Skeletal muscle satellite cell (primary cell): ENCODE measurements around the gene CYTH3.
"Not testable (repeated sequence)": the region's sequence is repeated elsewhere in the genome, so short reads cannot be mapped to it uniquely, and the experiment has no call there.

ENCODE experiments used
- H3K27me3 ChIP-seq: 2 replicates; pipeline ENCODE4 v1.7.0; 2013; ENCODE audit warnings: low read length; ENCODE audit not compliant: control insufficient read depth, insufficient read depth
- H3K36me3 ChIP-seq: 2 replicates; pipeline ENCODE4 v1.7.0; 2013; ENCODE audit warnings: mild to moderate bottlenecking, control low read depth, low read length; ENCODE audit not compliant: insufficient read depth
- H3K4me1 ChIP-seq: 2 replicates; pipeline ENCODE4 v1.7.0; 2013; ENCODE audit warnings: low read length; ENCODE audit not compliant: control insufficient read depth, insufficient read depth
- H3K4me2 ChIP-seq: 2 replicates; pipeline ENCODE4 v1.7.0; 2013; ENCODE audit warnings: mild to moderate bottlenecking, low read length
- H3K4me3 ChIP-seq: 2 replicates; pipeline ENCODE4 v1.7.0; 2013; ENCODE audit warnings: low read length
- H3K9ac ChIP-seq: 2 replicates; pipeline ENCODE4 v1.7.0; 2013; ENCODE audit warnings: mild to moderate bottlenecking, low read depth, low read length, moderate library complexity
- H3K9me3 ChIP-seq: replicated peaks from 2 replicates; pipeline ENCODE4 v1.7.0; 2013; ENCODE audit warnings: mild to moderate bottlenecking, control low read depth, low read length

Gene CYTH3

GRCh38 chr7:6151994-6152735 lies 120.3 kb downstream of the CYTH3 start:
- Histone ChIP-seq H3K9ac (no peak overlapping the region), H3K27me3 (no peaks in the 10 kb centered on the region), H3K9me3 (no peaks in the 10 kb centered on the region), H3K4me1 (no peaks in the 10 kb centered on the region), H3K4me2 (no peak overlapping the region), H3K36me3 (peaks cover 77% of the 10 kb centered on the region), H3K4me3 (no peak overlapping the region)

GRCh38 chr7:6151527-6151926 lies 120.9 kb downstream of the CYTH3 start:
- H3K4me2 ChIP-seq, H3K4me3 ChIP-seq, H3K9ac ChIP-seq, H3K9me3 ChIP-seq, H3K4me1 ChIP-seq, H3K27me3 ChIP-seq: not testable (repeated sequence)
- H3K36me3 ChIP-seq: peaks cover 79% of the 10 kb centered on the region

- Histone ChIP-seq H3K9ac (no peak overlapping the region), H3K4me1 (no peaks in the 10 kb centered on the region), H3K27me3 (no peaks in the 10 kb centered on the region), H3K4me2 (no peak overlapping the region), H3K4me3 (no peak overlapping the region), H3K9me3 (no peaks in the 10 kb centered on the region), H3K36me3 (peaks cover 86% of the 10 kb centered on the region)
Measured at GRCh38 chr7:6149996-6150395, 122.4 kb downstream of the CYTH3 start.

GRCh38 chr7:6148724-6149360 lies 123.6 kb downstream of the CYTH3 start:
- Histone ChIP-seq H3K36me3 (peaks cover 83% of the 10 kb centered on the region), H3K4me1 (no peaks in the 10 kb centered on the region), H3K9ac (no peak overlapping the region), H3K27me3 (no peaks in the 10 kb centered on the region), H3K9me3 (no peaks in the 10 kb centered on the region), H3K4me2 (no peak overlapping the region), H3K4me3 (no peak overlapping the region)

- Histone ChIP-seq H3K36me3 (peaks cover 88% of the 10 kb centered on the region), H3K27me3 (no peaks in the 10 kb centered on the region), H3K4me3 (no peak overlapping the region), H3K4me1 (no peaks in the 10 kb centered on the region), H3K9me3 (no peaks in the 10 kb centered on the region), H3K4me2 (no peak overlapping the region), H3K9ac (no peak overlapping the region)
Measured at GRCh38 chr7:6147627-6148026, 124.8 kb downstream of the CYTH3 start.

- no peak overlapping the region for H3K4me3 ChIP-seq
- peaks cover 81% of the 10 kb centered on the region for H3K36me3 ChIP-seq
- H3K4me1 ChIP-seq: no peaks in the 10 kb centered on the region
- H3K9ac ChIP-seq: no peak overlapping the region
- H3K9me3 ChIP-seq: no peaks in the 10 kb centered on the region
- H3K27me3 ChIP-seq: no peaks in the 10 kb centered on the region
- H3K4me2 ChIP-seq: no peak overlapping the region
Measured at GRCh38 chr7:6146666-6147065, 125.8 kb downstream of the CYTH3 start.

GRCh38 chr7:6143997-6144396 lies 128.4 kb downstream of the CYTH3 start:
- Histone ChIP-seq H3K4me1 (no peaks in the 10 kb centered on the region), H3K9me3 (no peaks in the 10 kb centered on the region), H3K27me3 (no peaks in the 10 kb centered on the region), H3K9ac (no peak overlapping the region), H3K36me3 (peaks cover 77% of the 10 kb centered on the region), H3K4me3 (no peak overlapping the region), H3K4me2 (no peak overlapping the region)

- H3K4me2 ChIP-seq: no peak overlapping the region
- H3K27me3 ChIP-seq: no peaks in the 10 kb centered on the region
- peaks cover 72% of the 10 kb centered on the region for H3K36me3 ChIP-seq
- H3K9me3 ChIP-seq: no peaks in the 10 kb centered on the region
- no peak overlapping the region for H3K4me3 ChIP-seq
- H3K9ac ChIP-seq: no peak overlapping the region
- no peaks in the 10 kb centered on the region for H3K4me1 ChIP-seq
Measured at GRCh38 chr7:6142871-6143380, 129.5 kb downstream of the CYTH3 start.

- Histone ChIP-seq H3K27me3 (no peaks in the 10 kb centered on the region), H3K9me3 (no peaks in the 10 kb centered on the region), H3K9ac (no peak overlapping the region), H3K4me1 (no peaks in the 10 kb centered on the region), H3K4me3 (no peak overlapping the region), H3K4me2 (no peak overlapping the region), H3K36me3 (peaks cover 49% of the 10 kb centered on the region)
Measured at GRCh38 chr7:6139189-6139996, 133.0 kb downstream of the CYTH3 start.

GRCh38 chr7:6136475-6136874 lies 135.9 kb downstream of the CYTH3 start:
- no peaks in the 10 kb centered on the region for H3K4me1 ChIP-seq
- peaks cover 43% of the 10 kb centered on the region for H3K36me3 ChIP-seq
- H3K9me3 ChIP-seq: no peaks in the 10 kb centered on the region
- H3K4me3 ChIP-seq: no peak overlapping the region
- H3K27me3 ChIP-seq: no peaks in the 10 kb centered on the region
- H3K9ac ChIP-seq: no peak overlapping the region
- no peak overlapping the region for H3K4me2 ChIP-seq

GRCh38 chr7:6133249-6133648 lies 139.2 kb downstream of the CYTH3 start:
- Histone ChIP-seq H3K9me3 (no peaks in the 10 kb centered on the region), H3K9ac (no peak overlapping the region), H3K4me2 (no peak overlapping the region), H3K27me3 (no peaks in the 10 kb centered on the region), H3K4me1 (no peaks in the 10 kb centered on the region), H3K4me3 (no peak overlapping the region), H3K36me3 (peaks cover 35% of the 10 kb centered on the region)
